ENCODE measurements around the gene MACROD1. TPM values are rescaled to one million over a fixed set of nuclear protein-coding genes. Genes with fewer than 3 reads are reported as not detected.
A peak's percentile ranks its signal among the peaks of the same experiment; 100 is the strongest.

Gene MACROD1
- total RNA-seq, 1 experiment from 2014 or later: 40.8 TPM

- no peak for DNase-seq (ENCODE audit: low read depth)
Observed at GRCh38 chr11:64114231-64114630, 51.7 kb downstream of the MACROD1 start.

GRCh38 chr11:64113462-64113780 lies 52.5 kb downstream of the MACROD1 start:
- DNase-seq (ENCODE audit: low read depth): no peak

DNA sequence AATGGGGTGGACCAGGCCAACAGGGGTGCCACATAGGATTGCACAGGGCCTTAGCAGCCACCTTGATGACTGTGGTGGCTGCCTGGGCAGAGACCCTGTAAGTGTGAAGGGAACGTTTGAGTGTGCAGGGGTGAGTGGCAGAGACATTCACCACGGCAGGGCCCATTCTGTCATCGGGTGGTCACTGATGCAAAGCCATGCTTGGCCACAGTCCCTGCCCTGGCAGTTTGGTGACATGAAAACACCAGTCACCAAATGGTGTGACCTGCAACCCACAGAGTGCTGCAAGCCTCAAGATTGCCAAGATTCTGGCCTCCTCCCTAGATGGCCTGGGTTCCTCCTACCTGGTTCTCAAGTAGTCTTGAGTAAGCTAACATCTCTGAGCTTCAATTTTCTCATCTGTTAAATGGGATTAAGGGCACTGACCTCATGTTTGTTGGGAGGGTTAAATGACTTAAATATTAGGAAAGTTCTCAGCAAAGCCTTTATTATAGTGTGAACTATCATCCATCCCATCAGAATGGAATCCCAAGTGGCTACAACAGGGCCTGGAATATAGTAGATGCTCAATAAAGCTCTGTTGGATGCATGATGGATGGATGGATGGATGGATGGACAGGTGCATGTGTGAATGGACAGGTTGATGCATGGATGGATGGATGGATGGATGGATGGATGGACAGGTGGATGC lies 53.0 kb downstream of the MACROD1 start:
- DNase-seq (ENCODE audit: low read depth): no peak

- no peak for DNase-seq (ENCODE audit: low read depth)
Observed at GRCh38 chr11:64110465-64111375, 55.2 kb downstream of the MACROD1 start.

- DNase-seq (ENCODE audit: low read depth): no peak
Observed at GRCh38 chr11:64109332-64109731, 56.6 kb downstream of the MACROD1 start.

DNA sequence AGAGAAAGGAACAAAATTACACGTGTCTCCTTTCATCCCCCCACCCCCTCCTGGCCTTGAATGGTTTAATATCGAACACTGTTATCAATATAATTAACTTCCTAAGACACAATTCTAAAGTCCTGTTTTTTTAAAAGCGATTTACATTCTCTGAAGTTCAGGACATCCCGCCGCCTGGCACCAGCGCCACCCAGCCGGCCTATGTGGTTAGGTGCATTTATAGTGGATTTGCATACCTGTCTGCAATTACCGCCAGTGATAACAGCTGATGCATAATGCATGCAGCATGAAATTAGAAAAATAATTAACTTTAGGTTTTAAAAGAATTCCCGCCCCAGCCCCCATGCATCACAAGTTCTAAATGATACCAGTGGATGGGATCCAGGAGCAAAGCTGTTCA lies 58.6 kb downstream of the MACROD1 start:
- DNase-seq (ENCODE audit: low read depth): no peak

- no peak for DNase-seq (ENCODE audit: low read depth)
Observed at GRCh38 chr11:64104632-64105031, 61.3 kb downstream of the MACROD1 start.

DNA sequence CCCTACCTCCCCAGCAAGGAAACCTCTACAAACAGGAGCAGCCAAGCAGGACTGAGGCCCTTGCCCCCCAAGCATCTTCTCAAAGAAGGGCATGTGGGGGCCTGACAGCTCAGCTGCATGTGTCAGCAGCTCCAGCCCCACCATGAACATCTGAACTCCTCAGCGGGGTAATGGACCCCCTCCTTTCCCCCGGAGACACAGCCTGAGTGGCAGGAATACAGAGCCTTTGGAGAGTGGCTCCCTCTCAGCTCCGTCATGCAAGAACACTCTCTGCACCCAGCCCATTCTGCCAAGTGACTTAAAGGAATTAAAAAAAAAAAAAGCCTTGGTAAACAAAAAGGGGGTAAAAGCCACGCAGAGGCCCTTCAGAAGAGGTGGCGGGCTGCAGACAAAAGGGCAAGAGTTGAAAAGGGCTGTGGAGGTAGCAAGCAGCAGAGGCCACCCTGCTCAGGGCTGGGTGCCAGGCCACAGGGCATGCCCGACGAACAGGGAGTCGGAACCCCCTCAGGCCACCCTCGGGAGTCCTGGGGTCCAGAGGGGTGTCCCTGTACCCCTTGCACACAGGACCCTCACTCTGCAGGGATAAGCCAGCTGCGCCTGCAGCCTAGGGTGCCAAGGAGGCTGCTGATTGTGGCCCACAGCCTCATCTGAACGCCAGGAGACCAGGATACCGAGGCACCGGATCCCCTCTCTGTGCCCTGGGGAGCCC lies 62.5 kb downstream of the MACROD1 start:
- no peak for DNase-seq (ENCODE audit: low read depth)

DNA sequence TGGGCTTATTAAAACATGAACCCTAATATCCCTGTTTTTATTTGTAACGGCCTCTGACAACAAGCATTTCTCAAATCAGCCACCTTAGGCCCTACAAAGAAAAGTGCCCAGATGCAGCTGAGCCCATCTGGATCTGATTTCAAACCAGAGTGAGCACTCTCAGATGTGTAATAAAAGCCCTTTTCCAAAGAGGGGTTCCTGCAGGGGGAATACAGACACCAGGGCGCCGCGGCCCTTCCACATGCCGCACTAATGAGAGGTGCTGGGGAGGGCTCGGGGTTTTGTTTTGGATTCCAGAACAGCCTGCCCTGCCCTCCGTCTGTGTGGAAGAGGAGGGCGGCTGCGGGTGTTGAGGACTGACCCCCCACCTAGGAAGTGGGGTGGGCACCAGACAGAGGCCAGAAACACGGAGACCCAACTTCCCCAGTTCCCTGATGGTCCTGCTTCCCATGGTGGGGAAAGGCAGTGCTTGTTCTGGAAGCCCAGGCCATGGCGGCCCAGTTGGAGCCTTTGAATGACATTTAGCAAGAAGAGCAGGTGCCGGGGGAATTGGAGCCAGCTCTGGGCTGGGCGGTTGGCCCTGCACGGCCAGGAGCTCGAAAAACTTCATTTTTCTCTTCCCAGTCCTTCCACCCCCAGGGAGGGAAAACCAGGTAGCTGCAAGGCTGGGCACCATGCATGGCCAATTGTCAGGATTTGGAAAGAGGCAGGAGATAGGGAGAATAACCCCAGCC lies 63.7 kb downstream of the MACROD1 start:
- no peak for DNase-seq (ENCODE audit: low read depth)

- no peak for DNase-seq (ENCODE audit: low read depth)
Observed at GRCh38 chr11:64101461-64101860, 64.5 kb downstream of the MACROD1 start.

DNA sequence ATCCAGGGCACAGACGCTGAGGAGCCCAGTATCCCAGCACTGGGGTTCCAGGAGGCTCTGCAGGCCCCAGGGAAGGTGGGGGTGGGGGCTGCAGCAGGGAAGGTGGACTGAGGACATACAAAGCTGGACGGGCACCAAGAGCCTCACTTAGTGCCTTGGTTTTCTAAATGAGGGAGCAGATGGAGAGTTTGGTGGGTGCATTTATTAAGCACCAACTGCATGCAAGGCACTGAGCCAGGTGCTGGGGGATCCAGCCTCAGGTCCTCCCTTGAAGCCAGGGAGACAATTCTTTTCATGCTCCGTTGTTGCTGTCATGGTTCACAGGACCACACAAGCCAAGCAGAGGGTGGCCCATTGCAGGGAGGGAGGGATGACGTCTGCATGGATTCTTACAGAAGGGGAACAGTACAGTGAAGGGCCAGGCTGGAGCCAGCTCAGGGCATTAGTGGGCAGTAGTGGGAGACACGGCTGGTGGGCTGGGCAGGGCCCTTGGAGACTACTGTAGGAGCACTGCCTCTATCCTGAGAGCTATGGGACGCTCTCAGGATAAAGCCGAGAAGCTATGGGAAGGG lies 65.0 kb downstream of the MACROD1 start:
- DNase-seq (ENCODE audit: low read depth): no peak

DNA sequence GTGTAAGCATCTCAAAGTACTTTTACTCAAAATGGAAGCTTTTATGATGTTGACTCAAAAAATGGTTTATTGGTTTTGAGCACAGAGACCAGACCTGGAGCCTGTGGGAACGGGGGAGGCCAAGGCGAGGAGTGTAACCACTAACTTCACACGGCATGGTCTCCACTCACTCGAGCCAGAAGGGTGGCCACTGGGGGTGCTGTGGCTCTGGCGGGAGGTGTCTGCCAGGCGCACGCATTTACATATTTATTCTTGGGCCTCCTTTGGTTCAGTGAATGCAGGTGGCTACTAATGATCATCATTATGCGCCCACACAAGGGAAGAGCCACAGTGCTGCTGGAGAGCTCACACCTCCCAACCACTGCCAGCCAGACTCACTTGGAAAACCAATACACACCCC lies 65.6 kb downstream of the MACROD1 start:
- no peak for DNase-seq (ENCODE audit: low read depth)

GRCh38 chr11:64099436-64099835 lies 66.5 kb downstream of the MACROD1 start:
- DNase-seq (ENCODE audit: low read depth): no peak

GRCh38 chr11:64098318-64098831 lies 67.5 kb downstream of the MACROD1 start:
- DNase-seq (ENCODE audit: low read depth): no peak

GRCh38 chr11:64097468-64098317 lies 68.2 kb downstream of the MACROD1 start:
- no peak for DNase-seq (ENCODE audit: low read depth)

GRCh38 chr11:64096835-64097234 lies 69.1 kb downstream of the MACROD1 start:
- DNase-seq (ENCODE audit: low read depth): no peak

GRCh38 chr11:64095949-64096348 lies 70.0 kb downstream of the MACROD1 start:
- DNase-seq (ENCODE audit: low read depth): no peak

DNA sequence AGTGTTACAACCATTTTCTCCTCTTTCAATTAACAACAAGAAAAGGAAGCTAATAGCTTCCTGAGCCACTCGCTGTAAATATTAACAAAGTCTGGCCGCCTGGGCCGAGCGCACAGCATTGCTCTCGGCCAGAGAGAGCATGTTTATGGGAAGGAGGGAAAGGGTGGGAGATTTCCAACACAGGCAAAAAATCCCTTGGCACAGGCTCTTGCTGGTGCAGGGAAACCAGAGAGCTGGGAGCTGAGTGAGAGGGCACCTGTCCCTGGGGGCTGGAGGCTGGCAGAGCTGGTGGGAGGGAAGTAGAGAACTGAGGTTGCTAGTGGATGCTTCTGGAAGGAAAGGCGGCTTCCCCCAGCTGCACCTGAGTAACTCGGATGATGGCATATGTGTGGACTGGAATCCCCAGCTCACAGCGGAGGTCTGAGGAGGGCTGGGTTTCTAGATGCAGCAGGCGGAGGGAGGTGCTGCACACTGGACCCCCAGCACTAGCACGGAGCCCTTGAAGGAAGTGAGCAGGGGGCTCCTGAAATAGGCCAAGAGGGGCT lies 70.6 kb downstream of the MACROD1 start:
- no peak for DNase-seq (ENCODE audit: low read depth)

DNA sequence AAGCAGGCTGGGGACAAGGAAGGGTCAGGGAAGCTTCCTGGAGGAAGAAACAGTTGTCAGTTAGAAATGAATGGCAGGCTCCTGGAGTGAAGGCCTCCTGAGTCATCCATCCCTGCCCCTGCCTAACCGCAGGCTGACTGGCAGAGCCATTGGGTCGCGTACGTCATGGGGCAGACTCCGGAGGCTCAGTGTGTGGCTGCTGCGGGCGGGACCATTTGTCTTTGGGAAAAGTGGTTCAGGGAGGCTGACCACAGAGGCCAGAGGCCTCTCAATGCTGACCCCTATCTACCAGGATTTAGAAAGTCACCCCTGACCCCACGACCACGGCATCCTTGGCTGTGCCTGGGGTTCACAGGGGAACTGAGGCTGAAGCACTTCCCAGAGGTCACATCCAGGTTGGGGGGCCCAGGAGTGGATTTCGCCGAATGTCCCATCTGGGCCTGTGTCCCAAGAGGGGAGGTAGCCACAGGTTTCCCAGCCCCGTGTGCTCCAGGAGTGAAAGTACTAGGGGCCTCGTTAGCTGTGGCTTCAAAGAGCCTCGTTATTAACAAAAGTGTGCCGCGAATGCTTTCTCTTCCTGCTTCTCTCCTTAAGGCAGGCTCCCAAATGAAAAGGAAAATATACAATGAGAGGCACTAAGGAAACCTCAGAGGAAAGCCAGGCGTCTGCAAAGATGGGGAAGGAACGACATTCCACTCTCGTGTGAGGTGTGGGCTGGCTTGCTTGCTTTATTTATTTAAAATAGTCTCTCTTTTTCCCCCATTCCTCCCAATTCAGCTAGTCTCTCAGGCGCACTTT lies 71.3 kb downstream of the MACROD1 start:
- peak; percentile 96 for DNase-seq (ENCODE audit: low read depth)
